ENCODE measurements around the gene ANKRD24.
"Not testable (repeated sequence)": the region's sequence is repeated elsewhere in the genome, so short reads cannot be mapped to it uniquely, and the experiment has no call there.

Gene ANKRD24

DNA sequence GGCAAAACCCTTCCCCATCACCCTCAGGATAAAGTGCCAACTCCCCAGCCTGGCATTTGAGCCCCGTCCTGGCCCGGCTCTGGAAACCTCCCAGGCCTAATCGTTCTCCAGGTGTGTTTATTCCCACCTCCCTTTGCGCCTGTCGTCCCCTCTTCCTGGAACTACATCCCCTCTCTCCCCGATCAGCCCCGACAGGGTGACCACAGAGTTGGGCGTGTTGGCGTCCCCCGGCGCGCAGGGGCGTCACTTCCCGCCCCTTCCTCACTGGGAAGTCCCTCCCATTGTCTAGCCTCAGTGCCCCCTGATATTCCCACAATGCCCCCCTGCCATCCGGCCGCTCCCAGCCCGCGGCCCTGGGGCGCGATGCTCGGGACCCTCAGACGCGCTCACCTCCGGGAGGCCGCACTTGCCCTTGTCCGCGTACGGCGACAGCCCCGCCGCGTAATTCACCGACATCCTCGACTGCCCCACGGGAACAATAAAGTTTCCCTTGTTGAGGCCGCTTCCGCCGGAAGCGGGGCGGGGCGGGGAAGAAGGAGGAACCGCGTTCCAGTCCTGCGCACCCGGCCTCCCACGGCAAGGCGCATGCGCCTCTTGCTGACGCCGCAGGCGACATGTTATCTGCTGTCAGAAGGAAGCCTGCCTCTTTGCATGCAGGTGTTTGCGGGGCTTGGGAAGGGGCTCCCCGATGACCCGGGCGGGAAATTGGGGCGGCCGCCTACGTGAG, at the start of gene ANKRD24, which contains the start of gene SIRT6:
TSS of gene ANKRD24 (plus strand) at position 606 of the 727 bp plus-strand sequence. CDS start 3,737 bp downstream, outside the sequence.
TSS of gene SIRT6 (minus strand) at position 480 of the 727 bp plus-strand sequence. CDS start at position 456, 24 bp downstream.
- DNase-seq, result peak; percentile 61

DNA sequence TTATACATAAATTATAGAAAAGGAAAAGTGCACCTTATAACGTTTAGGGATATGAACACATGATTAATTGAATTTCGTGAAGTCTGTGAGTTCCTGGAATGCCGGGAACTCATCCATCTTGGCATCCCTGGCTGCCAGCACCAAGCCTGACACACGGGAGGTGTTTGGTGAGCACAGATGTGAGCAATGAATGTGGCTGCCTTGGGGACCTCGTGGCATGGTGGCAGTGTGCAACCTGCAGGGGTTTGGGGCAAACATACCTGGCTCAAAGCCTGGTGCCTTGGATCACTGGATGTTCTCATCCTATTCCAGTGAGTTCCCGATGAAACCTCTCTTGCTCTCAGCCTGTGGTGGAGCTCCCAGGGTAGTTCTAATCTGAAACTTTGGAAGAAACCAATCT, 48.1 kb upstream of the ANKRD24 start:
- DNase-seq, result no peak

DNA sequence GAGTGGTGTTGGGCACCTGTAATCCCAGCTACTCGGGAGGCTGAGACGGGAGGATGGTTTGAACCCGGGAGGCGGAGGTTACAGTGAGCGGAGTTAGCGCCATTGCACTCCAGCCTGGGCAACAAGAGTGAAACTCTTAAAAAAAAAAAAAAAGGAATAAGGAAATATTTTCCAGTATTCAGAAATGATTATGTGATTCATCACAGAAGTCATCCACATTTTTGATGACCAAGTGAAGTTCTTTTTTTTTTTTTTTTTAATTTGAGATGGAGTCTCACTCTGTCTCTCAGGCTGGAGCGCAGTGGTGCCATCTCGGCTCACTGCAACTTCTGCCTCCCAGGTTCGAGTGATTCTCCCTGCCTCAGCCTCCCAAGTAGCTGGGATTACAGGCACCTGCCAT, 47.1 kb upstream of the ANKRD24 start:
- not testable (repeated sequence) for DNase-seq

DNA sequence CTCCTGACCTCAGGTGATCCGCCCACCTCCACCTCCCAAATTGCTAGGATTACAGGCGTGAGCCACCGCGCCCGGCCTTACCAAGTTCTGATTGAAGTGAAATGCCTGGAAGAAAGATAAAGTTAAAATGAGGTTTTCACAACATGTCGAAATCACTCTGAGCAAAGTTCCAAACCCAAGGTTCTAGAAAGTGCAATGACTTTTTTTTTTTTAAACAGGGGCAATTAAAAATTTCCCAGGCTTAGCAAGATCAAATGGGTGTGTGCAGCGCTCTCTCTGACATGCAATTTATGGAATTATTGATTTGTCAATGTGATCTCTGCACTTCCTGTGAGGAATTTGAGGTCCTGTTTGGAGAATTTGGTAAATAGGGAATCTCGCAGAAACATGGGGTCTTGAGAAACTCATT, 45.8 kb upstream of the ANKRD24 start:
- DNase-seq, result no peak

DNA sequence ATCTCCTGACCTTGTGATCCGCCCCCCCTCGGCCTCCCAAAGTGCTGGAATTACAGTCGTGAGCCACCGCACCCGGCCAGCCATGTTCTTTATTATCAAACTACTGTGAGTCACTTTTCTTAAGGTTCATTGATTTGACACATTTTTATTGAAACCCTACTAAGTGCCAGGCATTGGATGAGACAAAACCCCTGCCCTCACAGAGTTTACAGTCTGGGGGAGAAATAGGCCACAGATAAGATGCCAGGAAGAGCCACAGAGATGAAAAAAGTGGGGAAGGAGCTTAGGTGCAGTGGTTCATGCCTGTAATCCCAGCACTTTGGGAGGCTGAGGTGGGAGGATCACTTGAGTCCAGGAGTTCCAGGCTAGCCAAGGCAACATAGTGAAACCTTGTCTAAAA, 44.0 kb upstream of the ANKRD24 start:
- DNase-seq, result no peak

DNA sequence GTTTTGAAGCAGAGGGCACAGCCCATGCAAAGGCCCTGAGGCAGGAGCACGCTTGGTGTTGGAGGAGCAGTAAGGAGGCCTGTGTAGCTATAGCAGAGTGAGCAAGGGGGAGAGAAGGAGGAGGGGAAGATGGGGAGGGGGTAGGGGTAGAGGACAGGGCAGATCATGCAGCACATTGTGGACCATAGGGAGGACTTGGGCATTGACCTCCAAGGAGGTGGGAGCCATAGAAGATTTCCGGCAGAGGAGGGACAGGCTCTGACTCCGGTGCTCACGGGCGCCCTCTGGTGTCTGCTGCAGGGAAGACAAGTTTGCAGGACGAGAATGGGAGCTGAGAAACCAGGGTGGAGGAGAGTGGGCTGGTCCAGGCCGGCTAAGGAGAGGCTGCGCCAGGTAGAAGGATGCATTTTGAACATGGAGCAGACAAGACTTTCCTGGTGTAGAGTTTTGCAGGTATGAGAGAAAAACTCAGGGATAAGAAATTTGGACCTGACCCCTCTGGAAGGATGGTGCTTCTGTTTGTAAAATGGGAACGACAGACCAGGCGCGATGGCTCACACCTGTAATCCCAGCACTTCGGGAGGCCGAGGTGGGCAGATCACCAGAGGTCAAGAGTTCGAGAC, 42.8 kb upstream of the ANKRD24 start:
- DNase-seq, result no peak

DNA sequence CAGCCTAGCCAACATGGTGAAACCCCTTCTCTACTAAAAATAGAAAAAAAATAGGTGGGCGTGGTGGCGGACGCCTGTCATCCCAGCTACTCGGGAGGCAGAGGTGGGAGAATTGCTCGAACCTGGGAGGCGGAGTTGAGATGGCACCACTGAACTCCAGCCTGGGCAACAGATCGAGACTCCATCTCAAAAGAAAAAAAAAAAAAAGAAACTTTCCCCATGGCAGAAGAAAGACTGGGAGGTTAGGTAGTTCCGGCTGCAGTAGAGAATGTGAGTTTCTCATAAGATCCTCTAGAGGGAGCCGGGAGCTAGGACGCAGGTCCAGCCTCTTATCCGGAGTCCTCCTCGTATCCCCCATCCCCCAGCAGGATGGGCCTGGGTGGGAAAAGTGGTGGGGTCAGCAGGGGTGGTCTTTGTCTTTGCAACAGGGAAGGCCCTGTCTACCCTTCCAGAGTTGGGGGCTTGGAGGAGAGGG, 42.2 kb upstream of the ANKRD24 start:
- DNase-seq, result no peak

DNA sequence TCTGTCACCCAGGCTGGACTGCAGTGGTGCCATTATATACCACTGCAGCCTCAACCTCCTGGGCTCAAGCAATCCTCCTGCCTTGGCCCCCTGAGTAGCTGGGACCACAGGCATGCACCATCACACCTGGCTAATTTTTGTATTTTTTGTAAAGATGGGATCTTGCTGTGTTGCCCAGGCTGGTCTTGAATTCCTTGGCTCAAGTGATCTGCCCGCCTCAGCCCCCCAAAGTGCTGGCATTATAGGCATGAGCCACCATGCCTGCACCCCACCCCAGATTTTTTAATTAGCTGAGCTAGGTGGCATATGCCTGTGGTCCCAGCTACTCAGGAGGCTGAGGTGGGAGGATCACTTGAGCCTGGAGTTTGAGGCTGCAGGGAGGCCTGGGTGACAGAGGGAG, 39.6 kb upstream of the ANKRD24 start:
- not testable (repeated sequence) for DNase-seq

DNA sequence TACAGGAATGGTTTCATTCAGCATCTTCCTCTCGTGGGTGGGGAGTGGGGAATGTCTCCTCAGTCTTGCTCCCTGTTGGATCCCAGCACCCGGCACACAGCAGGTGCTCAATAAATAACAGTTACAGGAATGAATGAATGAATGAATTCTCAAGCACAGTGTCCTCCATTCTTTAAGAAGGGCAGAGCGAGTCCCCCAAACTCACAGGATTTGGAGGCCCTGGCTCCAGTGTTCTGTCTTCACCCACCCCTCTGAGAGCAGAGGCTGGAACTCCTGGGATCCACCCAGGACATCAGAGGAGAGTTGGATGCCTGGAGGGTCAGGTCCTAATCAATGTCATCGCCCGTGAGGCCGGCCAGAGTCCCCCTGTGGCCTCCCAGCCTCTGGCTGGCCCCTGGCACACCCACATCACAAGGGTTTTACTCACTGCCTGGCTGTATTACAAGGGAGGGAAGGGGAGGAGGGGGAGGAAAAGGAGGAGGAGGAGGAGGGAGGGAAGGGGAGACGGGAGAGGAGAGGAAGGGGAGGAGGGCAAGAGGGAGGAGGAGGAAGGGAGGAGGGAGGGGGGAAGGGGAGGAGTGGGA, 37.7 kb upstream of the ANKRD24 start:
- no peak for DNase-seq

DNA sequence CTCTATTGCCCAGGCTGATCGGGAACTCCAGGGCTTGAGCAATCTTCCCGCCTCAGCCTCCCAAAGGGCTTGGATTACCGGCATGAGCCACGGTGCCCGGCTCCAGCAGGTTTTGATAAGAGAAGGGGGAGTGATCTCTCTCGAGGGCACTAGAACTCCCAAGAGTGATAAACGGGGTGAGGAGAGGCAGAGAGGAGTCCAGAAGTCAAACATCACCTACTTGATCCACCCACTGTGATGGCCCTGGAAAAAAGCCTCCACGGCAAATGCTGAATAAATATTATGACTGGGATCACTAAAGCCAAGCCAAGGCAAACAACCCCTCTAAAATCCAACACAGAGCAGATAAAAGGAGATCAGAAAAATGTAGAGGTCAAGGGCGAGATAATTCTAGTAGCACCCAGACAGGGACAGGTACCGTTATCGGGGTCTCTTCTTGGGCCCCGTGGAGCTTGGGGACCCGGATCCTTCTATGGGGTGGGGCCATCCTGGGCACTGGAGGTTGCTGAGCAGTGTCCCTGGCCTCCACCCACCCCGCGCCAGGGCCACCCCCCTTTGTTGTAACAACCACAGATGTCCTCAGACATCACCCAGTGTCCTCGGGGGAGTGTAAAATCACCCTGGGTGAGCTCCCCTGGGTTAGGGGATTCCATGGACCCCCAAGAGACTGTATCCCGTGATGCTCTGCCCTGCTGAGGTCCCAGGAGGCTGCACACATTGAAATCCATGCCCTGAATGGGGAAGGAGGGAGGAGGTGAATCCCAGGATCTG, 32.8 kb upstream of the ANKRD24 start:
- no peak for DNase-seq

DNA sequence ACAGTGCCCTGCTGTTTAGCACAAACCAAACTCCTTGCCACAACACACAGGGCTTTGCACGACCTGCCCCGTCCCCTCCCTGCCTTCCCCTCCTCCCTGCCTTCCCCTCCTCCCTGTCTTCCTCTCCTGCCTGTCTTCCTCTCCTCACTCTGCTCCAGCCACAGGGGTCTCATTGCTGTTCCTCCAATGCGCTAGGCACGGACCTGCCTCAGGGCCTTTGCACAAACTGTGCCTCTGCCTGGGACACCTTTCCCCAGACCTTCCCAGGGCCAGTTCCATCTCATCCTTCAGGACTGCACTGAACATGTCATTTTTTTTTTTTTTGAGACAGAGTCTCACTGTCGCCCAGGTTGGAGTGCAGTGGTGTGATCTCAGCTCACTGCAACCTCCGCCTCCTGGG, 30.9 kb upstream of the ANKRD24 start:
- DNase-seq, result no peak

DNA sequence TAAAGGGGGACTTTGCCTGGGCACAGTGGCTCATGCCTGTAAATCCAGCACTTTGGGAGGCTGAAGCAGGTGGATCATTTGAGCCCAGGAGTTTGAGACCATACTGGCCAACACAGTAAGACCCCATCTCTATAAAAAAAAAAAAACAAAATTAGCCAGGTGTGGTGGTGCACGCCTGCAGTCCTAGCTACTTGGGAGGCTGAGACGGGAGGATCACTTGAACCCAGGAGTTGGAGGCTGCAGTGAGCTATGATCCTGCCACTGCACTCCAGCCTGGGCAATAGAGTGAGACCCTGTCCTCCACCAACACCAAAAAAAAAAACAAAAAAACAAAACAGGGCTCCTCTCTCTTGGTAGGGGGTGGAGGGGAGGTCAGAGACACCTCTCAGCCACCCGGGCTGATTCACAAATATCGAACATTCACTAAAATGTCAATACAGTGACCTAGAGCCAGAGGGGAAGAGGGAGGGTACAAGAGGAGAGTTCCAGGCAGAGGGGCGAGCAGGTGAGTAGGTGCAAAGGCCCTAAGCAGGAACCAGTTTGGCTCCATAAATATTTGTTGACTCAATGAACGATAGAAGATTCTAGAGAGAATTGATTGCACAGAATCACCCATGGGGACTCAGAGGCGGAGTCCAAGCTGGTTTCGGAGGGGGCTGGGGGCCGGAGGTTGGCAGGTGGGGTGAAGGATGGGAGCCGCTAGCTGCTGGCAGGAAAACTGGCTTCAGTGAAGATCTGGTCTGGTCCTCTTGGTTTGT, 30.1 kb upstream of the ANKRD24 start:
- no peak for DNase-seq

DNA sequence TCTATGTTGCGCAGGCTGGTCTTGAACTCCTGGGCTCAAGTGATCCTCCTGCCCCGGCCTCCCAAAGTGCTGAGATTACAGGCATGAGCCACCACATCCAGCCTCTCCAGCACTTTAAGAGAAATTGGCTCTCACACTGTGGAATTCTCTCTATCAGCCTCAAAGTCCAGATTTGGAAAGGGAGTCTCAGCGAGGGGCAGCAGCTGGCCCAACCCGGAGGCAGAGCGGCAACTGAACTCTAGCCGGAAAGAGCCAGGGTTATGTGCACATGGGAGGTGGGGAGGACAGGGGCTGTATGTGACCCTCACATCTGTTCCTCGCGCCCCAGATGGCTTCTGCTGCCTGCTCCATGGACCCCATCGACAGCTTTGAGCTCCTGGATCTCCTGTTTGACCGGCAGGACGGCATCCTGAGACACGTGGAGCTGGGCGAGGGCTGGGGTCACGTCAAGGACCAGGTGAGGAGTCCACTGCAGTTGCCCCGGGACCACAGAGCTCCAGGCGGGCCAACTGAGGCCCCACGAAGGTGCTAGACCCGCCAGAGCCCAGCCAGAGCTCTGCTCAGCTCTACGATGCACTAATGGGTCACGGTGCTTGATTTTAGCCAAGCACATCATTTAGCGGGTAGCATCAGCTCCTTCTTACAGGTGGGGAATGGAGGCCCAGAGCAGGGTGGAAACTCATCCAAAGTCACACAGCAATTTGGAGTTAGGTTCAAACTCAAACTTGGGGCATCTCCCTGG, 27.7 kb upstream of the ANKRD24 start:
- no peak for DNase-seq

DNA sequence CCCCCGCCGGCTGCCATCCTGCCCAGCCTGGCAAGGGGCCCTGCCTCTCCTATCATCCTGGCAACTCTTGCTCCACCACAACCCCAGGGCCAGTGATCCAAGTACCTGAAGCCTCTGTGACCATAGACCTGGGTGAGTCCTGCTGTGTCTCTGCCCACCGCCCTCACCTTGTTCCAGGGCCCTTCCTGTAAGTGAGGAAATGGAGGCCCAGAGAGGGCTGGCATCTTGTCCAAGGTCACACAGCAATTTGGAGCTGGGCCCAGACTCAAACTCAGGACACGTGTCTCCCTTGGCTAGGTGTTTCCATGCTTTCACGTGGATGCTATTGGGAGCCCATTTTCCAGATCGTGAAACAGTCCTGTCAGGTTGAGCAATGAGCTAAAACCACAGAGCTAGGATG, 25.3 kb upstream of the ANKRD24 start:
- DNase-seq, result no peak

DNA sequence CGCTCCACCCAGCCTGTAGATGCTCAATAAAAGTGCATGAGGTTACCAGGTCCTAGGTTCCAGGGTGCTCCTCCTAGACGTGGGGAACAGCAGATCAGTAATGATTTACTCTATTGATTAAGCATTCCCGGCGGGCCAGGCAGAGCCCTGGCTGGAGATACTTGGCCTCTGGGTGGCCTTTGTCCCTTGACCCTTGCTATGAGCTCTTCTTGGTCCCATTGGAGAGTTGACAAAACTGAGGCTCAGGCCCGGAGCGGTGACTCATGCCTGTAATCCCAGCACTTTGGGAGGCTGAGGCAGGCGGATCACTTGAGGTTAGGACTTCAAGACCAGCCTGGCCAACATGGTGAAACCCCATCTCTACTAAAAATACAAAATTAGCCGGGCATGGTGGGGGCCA, 24.5 kb upstream of the ANKRD24 start:
- not testable (repeated sequence) for DNase-seq

DNA sequence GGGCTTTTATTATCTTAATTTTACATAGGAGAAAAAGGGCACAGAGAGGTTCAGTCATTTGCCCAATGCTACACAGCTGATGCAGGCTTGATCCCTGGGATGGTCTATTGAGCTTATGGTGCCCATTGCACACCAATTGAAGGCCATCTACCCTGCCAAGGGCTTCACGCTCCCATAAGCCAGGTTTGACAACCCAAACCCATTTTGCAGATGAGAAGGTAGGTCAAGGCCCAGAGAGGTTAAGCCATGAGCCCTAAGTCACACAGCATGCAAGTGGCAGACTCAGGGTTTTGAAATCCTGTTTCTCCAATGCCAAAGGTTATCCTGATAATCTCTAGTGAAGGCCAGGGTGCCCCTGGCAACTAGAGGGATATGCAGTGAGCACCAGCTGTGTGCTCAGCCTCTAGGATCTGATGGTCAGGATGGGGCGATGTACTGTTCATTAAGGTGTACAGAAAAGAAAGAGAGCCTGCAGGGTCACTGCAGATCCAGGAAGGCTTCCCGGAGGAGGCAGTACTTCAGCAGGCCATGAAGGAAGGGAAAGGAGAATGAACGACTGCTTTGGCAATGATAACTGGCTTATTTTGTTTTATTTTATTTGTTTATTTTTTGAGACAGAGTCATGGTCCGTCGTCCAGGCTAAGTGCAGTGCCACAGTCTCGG, 20.9 kb upstream of the ANKRD24 start:
- DNase-seq, result no peak

DNA sequence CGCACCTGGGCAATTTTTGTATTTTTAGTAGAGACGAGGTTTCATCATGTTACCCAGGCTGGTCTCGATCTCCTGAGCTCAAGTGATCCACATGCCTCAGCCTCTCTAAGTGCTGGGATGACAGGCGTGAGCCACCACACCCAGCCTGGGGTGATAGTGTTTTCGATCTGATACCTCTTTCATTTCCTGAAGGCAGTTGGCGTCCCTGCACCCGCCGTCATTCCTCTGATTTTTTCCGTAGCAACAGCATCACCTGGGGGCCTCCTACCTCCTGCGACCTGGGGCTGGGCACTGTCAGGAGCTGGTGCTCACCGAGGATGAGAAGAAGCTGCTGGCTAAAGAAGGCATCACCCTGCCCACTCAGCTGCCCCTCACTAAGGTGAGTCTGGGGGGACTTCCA, 18.2 kb upstream of the ANKRD24 start:
- DNase-seq, result no peak

DNA sequence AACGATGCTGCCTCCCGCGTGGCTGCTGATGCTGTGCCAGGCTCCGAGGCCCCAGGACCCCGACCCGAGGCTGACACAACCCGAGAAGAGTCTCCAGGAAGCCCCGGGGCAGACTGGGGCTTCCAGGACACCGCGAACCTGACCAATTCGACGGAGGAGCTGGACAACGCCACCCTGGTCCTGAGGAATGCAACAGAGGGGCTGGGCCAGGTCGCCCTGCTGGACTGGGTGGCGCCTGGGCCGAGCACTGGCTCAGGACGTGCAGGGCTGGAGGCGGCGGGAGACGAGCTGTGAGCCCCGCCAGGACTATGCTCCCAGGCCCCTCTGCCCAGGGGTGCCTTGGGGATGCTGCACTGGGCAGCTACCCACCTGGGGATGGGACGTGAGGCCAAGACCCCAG, 10.8 kb upstream of the ANKRD24 start:
- DNase-seq, result no peak

DNA sequence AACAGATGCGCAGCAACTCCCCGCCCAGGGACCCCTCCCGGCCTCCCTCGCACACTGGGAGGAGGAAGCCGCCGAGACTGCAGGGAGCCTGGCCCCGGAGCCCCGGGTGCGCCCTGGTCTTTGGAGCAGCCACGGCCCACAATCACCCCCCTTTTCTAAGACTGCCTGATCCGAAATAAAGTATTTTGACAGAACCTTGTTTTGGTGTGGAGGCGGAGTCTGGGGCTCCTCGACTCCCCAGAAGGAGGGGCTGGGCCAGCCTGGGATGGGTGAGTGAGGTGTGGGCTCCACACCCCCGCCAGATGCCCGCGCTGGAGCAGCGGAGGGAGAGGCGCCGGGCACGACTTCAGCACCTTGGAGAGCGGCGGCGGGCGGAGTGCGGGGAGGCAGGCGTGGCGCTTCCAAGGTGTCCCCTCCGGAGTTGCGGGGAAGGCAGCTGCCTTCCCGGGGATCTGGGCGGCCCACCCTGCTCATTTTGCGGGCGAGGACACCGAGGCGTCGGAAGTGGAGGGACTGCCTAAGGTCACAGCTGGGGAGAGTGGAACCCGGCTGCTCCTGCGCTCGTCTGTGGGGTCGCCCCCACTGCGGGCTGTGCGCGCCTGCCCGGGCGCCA, 9.5 kb upstream of the ANKRD24 start:
- DNase-seq, result no peak

DNA sequence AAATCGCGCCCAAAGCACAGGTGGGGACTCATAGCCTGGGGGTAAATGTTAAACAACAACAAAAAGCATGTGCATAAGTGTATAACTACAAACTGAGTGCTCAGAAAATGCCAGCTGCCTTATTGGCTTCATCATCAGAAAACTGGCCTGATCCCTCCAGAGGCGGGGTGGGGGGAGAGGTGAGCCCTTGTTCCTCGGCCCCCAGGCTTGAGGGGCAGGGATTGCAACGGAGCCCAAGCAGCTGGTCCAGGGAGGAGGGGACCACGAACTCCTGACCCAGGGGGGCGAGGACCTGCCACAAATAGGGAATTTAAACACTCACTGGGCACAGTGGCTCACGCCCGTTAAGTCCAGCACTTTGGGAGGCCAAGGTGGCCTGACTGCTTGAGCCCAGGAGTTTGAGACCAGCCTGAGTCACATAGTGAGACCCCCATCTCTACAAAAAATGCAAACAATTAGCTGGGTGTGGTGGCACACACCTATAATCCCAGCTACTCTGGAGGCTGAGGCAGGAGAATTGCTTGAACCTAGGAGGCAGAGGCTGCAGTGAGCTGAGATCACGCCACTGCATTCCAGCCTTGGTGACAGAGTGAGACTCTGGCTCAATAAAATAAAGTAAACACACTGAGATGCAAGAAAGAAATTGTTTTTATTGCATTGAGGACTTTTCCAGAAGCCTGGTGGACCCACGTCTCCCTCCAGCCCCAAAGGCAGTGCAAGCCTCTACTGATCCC, 8.8 kb upstream of the ANKRD24 start:
- DNase-seq, result no peak

Measured in cortex of kidney (tissue), 1 donor.